ENCODE results near the gene CARD19.

The CARD19 gene

GRCh38 chr9:93086447-93087224, 9.4 kb upstream of the CARD19 start:
- TF ChIP-seq CTCF (IDR thresholded peaks at IDR 0.05) = no peak
- H3K4me2 ChIP-seq (ENCODE audit: low read length) = no peak overlapping the region
- no peak overlapping the region for H3K4me3 ChIP-seq (ENCODE audit: low read depth, low read length)
- H3K9ac ChIP-seq = no peak overlapping the region
- no peaks in the 10 kb centered on the region for H3K36me3 ChIP-seq (ENCODE audit: control insufficient read depth, insufficient read depth, low read length)
- H3K4me1 ChIP-seq = no peaks in the 10 kb centered on the region
- H3K79me2 ChIP-seq = no peaks in the 10 kb centered on the region
- no peak overlapping the region for H2AFZ ChIP-seq
- H3K27me3 ChIP-seq (ENCODE audit: control insufficient read depth, insufficient read depth, low read length) = no peaks in the 10 kb centered on the region
- H3K27ac ChIP-seq = no peak overlapping the region
- no peaks in the 10 kb centered on the region for H3K9me3 ChIP-seq (ENCODE audit: control insufficient read depth, low read length)

- Histone ChIP-seq H3K9ac (no peak overlapping the region), H3K79me2 (no peaks in the 10 kb centered on the region), H3K9me3 (ENCODE audit: control insufficient read depth, low read length) (no peaks in the 10 kb centered on the region), H2AFZ (no peak overlapping the region), H3K36me3 (ENCODE audit: control insufficient read depth, insufficient read depth, low read length) (no peaks in the 10 kb centered on the region), H3K27me3 (ENCODE audit: control insufficient read depth, insufficient read depth, low read length) (no peaks in the 10 kb centered on the region), H3K27ac (no peak overlapping the region), H3K4me1 (peaks cover under 1% of the 10 kb centered on the region), H3K4me2 (ENCODE audit: low read length) (no peak overlapping the region), H3K4me3 (ENCODE audit: low read depth, low read length) (no peak overlapping the region)
- no peak for TF ChIP-seq CTCF (IDR thresholded peaks at IDR 0.05)
Observed at GRCh38 chr9:93087971-93088655, 7.9 kb upstream of the CARD19 start.

- Histone ChIP-seq H2AFZ (no peak overlapping the region), H3K4me1 (peaks cover 6% of the 10 kb centered on the region), H3K79me2 (no peaks in the 10 kb centered on the region), H3K4me2 (ENCODE audit: low read length) (no peak overlapping the region), H3K27ac (no peak overlapping the region), H3K4me3 (ENCODE audit: low read depth, low read length) (no peak overlapping the region), H3K27me3 (ENCODE audit: control insufficient read depth, insufficient read depth, low read length) (no peaks in the 10 kb centered on the region), H3K9ac (no peak overlapping the region), H3K9me3 (ENCODE audit: control insufficient read depth, low read length) (no peaks in the 10 kb centered on the region), H3K36me3 (ENCODE audit: control insufficient read depth, insufficient read depth, low read length) (no peaks in the 10 kb centered on the region)
- TF ChIP-seq CTCF (IDR thresholded peaks at IDR 0.05) = no peak
Observed at GRCh38 chr9:93088656-93089015, 7.4 kb upstream of the CARD19 start.

- H3K4me2 ChIP-seq (ENCODE audit: low read length) = no peak overlapping the region
- no peaks in the 10 kb centered on the region for H3K79me2 ChIP-seq
- no peaks in the 10 kb centered on the region for H3K36me3 ChIP-seq (ENCODE audit: control insufficient read depth, insufficient read depth, low read length)
- no peak overlapping the region for H3K9ac ChIP-seq
- TF ChIP-seq CTCF (IDR thresholded peaks at IDR 0.05) = no peak
- no peak overlapping the region for H3K4me3 ChIP-seq (ENCODE audit: low read depth, low read length)
- no peak overlapping the region for H3K27ac ChIP-seq
- H3K4me1 ChIP-seq = peaks cover 9% of the 10 kb centered on the region
- H3K9me3 ChIP-seq (ENCODE audit: control insufficient read depth, low read length) = no peaks in the 10 kb centered on the region
- no peaks in the 10 kb centered on the region for H3K27me3 ChIP-seq (ENCODE audit: control insufficient read depth, insufficient read depth, low read length)
- H2AFZ ChIP-seq = no peak overlapping the region
Observed at GRCh38 chr9:93089024-93089423, 7.0 kb upstream of the CARD19 start.

All from parathyroid adenoma (tissue), 2 donors.